Activated CD8-positive, alpha-beta memory T cell treated with anti-CD3 and anti-CD28 coated beads for 36 hours (primary cell): Measurements from ENCODE around the gene GNL1. TPM values are rescaled to one million over a fixed set of nuclear protein-coding genes. Genes with fewer than 3 reads are reported as not detected.

ENCODE experiments used
- CTCF ChIA-PET: fragments of 350-600 bp; sonication (Branson Sonifier 250); formaldehyde crosslinking; loops from one replicate; lab custom pipeline; 2021; ENCODE audit warnings: antibody characterized with exemption; lab: Charles Lee
- POLR2A ChIA-PET: fragments of 350-600 bp; sonication (Branson Sonifier 250); formaldehyde crosslinking; loops from one replicate; lab custom pipeline; 2021; ENCODE audit warnings: antibody characterized with exemption; lab: Charles Lee
- total RNA-seq, 2 experiments: library from RNA; stranded (reverse); gene quantifications; one replicate each; pipeline ENCODE4 v1.2.3, GENCODE V29; 2021

The GNL1 gene
- total RNA-seq, 2 experiments from 2014 or later = 112 to 119 TPM

- CTCF ChIA-PET = no interaction called here
- POLR2A ChIA-PET = no interaction called here
These were observed 15.9 kb upstream of the GNL1 start for GRCh38 chr6:30572148-30572547.

DNA sequence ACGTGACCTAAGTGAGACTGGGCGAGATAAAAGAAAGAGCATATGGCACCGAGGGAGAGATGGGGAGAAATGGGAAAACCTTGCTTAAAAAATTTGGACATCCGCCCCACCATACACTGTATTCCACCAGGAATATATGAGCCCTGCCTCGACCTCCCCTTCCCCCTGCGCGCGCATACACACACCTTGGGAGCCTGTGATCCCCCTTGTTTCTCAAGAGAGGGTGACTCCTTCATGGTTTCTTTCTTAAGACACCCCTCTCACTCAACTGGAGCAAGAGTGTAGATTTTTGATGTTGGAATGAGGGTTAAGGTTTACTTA is 15.4 kb upstream of the GNL1 start:
- ChIA-PET CTCF (interaction anchor here (0.6 to 2.4 kb wide), 7 partner anchors 14 to 827 kb away, joined by 3 to 9 read pairs (median 7); partner anchors contain the start of gene PRR3), POLR2A (interaction anchor here (0.9 to 2.0 kb wide), 6 partner anchors 15 to 151 kb away, joined by 3 to 20 read pairs (median 5); partner anchors contain the start of genes GNL1, MRPS18B and PRR3)

DNA sequence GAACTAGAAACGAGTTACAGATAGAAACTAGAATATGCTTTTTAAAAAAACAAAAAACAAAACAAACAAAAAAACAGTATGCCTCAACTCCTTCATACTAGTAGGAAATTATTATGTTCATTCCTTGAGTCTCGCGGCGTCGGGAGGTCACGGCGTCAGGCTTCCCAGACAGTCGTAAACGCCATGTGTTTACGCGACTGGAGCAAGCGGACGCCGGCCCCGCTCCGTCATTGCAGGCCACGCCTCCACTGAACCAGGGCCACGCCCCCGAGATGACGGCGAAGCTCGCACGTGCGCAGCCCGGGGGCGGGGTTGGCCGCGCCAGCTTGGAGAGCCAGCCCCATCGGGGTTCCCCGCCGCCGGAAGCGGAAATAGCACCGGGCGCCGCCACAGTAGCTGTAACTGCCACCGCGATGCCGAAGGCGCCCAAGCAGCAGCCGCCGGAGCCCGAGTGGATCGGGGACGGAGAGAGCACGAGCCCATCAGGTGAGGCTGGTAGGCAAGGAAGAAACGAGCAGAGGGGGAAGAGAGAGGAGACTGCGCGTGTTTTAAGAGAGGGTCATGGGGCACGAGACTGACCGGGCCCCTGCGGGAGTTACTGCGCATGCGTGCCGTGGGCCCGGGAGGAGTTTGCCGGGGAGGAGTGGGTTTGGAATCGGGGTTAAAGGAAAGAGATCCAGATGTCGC is 14.9 kb upstream of the GNL1 start, which contains the start of gene ABCF1:
Gene ABCF1, plus strand, starts transcription at position 368 of the 687 bp plus-strand sequence. Its CDS starts 46 bp downstream, at position 414.
- ChIA-PET POLR2A (interaction anchor here (0.9 to 2.0 kb wide), 8 partner anchors 12 to 151 kb away, joined by 3 to 20 read pairs (median 4); partner anchors contain the start of genes GNL1, MRPS18B and PRR3), CTCF (interaction anchor here (0.6 to 2.4 kb wide), 9 partner anchors 13 to 828 kb away, joined by 3 to 9 read pairs (median 4); partner anchors contain the start of gene PRR3)

DNA sequence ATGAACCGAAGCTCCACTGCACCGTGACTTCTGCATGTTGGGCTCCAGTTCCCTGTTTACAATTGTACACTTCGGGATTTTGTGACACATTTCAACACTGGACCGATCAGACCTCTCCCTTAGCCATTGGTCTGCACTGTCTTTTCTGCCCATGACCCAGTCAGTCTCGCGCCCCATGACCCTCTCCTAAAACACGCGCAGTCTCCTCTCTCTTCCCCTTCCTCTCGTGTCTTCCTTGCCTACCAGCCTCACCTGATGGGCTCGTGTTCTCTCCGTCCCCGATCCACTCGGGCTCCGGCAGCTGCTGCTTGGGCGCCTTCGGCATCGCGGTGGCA is 14.4 kb upstream of the GNL1 start:
- CTCF ChIA-PET = interaction anchor here (0.6 to 2.4 kb wide), 9 partner anchors 13 to 257 kb away, joined by 3 to 9 read pairs (median 5); partner anchors contain the start of gene PRR3
- POLR2A ChIA-PET = interaction anchor here (0.9 to 2.0 kb wide), 8 partner anchors 12 to 152 kb away, joined by 3 to 20 read pairs (median 4); partner anchors contain the start of genes GNL1, MRPS18B and PRR3

DNA sequence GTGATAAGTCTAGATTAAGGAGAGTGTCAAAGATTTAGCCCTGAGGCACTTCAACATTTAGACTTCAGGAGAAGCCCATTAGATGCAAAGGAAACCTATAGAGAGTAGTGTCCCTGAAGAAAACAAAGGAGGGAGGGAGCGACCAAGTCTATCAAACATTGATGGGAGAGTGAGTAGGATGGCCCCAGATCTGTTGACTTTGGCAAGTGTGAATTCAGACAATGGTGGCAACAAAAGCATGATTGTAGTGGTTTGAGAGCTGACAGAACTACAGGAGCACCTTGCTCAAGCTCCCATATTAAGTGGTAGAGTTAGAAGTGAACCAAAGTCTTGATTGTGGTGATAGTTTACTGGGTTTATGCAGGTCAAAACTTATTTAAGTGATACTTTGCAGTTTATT is 14.0 kb upstream of the GNL1 start:
- POLR2A ChIA-PET = interaction anchor here (0.6 to 2.0 kb wide), 8 partner anchors 11 to 74 kb away, joined by 3 to 20 read pairs (median 4); partner anchors contain the start of genes GNL1, MRPS18B and PRR3
- CTCF ChIA-PET = interaction anchor here (1.0 to 2.4 kb wide), 7 partner anchors 12 to 89 kb away, joined by 3 to 9 read pairs (median 7); partner anchors contain the start of gene PRR3

- ChIA-PET POLR2A (no interaction called here), CTCF (interaction anchor here (0.7 to 1.2 kb wide), 3 partner anchors 12 to 1084 kb away, joined by 3 read pairs; partner anchors contain the start of genes BAG6, GNL1 and PRR3)
These were observed 12.0 kb upstream of the GNL1 start for GRCh38 chr6:30568245-30568644.

GRCh38 chr6:30565772-30566171 is 9.5 kb upstream of the GNL1 start:
- CTCF ChIA-PET = interaction anchor here (1.2 to 2.3 kb wide), 3 partner anchors 21 to 165 kb away, joined by 3 to 6 read pairs (median 3); no protein-coding TSS in a partner anchor
- POLR2A ChIA-PET = interaction anchor here (1.3 kb wide), 1 partner anchor 8 kb away, joined by 4 read pairs; the partner anchor contains the start of gene PRR3

DNA sequence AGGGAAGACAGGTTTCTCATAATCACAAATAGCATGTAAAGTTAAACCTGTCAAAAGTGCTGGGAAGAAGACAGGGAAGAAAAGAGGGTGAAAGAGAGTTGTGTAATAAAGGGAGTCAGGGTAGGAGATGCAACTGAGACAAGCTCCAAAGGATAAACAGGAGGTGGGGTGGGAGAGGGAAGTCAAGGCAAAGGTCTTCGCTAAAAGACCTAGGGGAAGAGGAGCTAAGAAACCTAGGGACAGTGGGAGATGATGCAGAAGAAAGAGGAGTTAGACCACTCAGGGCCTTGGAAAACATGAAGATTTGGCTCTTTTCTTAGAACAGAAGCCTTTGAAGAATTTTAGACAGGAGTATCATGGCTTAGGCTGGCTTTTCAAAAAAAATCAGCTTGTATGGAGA is 7.8 kb upstream of the GNL1 start:
- ChIA-PET CTCF (no interaction called here), POLR2A (no interaction called here)

DNA sequence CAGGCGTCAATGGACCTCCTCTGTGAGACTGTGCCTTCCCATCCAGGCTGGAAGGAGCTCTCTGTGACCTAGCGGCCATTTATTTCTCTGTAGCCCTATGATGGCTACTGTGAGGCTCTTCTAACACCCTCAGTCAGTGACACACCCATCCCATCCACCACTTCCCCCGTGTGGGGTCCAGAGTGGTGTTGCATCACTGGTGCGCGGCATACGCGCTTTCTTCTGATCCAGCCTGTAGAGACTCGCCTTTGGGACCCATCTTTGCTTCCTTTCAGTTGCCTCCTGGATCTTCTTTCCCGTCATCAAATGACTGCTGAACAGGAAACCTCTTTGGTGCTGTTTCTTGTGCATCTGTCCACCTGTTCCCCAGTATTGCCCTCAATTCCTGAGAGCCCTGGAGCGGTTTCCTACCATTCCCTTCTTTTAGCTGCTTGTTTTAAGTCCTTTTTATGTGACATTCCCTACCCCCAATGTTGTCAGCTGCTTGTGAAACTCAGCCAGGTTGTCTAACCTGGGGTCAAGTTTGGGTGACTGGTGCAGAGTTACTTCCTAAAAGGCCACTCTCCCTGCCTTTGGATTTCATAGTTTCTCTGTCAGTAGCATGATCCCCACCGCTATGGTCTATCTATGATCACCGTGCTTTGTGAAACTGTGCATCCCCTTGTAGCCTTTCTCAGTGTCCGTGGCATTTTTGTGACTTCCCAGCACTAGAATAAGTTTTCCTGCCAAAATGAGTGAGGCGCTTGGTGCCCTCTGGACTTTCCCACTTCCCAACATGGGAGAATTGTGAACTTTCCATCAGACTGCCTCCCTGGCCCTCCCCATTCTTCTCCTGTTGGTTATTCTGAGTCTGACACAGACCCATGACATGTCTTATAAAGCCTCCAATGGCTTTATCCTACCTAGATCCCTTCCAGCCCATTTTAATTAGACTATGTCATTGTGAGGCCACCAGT is 6.5 kb upstream of the GNL1 start:
- ChIA-PET POLR2A (no interaction called here), CTCF (interaction anchor here (2.1 kb wide), 1 partner anchor 21 kb away, joined by 6 read pairs; no protein-coding TSS in a partner anchor)

DNA sequence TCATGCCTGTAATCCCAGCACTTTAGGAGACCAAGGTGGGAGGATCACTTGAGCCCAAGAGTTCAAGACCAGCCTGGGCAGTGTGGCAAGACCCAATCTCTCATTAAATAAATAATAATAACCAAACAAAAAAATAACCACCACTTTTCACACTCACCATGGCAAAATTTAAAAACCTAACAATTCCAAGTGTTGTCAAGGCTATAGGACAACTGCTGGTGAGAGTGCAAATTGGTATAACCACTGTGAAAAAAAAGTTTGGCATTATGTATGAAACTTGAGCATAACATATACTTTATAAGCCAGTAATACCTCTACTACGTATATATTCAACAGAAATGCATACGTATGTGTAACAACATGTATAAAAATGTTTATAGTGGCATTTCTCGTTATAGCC is 4.6 kb upstream of the GNL1 start:
- POLR2A ChIA-PET = no interaction called here
- CTCF ChIA-PET = no interaction called here

GRCh38 chr6:30557683-30557981 is 1.3 kb upstream of the GNL1 start:
- ChIA-PET CTCF (interaction anchor here (0.6 to 6.3 kb wide), 7 partner anchors 13 to 124 kb away, joined by 3 to 43 read pairs (median 5); partner anchors contain the start of gene ABCF1), POLR2A (interaction anchor here (0.6 to 3.2 kb wide), 8 partner anchors 8 to 67 kb away, joined by 3 to 20 read pairs (median 5); partner anchors contain the start of gene ABCF1)

DNA sequence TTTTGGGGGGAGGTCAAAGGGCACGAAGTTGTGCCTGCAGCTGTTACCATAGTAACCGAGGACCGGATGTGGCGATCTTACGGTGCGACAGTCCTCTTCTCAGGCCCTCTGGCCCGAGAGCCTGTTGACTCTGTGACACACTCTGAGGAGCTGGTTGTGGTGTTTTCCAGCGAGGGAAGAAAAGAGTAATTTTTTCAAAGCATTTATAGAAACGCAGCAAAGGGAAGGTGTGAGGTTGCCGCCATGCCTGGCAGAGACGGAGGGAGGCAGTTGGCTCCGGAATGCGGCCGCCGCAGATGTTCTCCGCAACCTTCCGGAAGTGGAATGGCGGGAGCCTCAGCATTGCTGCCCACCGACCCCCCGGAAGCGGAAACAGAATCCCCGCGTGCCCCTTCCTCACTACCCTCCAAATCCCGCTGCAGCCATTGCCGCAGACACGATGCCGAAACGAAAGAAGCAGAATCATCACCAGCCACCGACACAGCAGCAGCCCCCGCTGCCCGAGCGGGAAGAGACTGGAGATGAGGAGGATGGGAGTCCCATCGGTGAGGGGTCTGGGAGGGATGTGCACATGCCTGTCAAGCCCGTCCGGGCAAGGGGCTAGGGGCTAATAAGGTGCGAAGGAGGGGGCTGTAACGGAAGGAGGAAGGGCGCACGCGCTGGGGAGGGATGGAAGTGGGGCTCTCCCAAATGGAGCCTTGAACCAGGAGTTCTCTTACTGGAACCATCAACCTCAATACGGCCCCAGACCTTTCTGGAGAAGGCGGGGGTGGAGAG is 805 bp upstream of the GNL1 start, which contains the start of gene PRR3:
Gene PRR3, plus strand, starts transcription at position 390 of the 777 bp plus-strand sequence. Its CDS starts 50 bp downstream, at position 440.
- POLR2A ChIA-PET = interaction anchor here (0.6 to 3.2 kb wide), 9 partner anchors 9 to 179 kb away, joined by 3 to 20 read pairs (median 5); partner anchors contain the start of gene ABCF1
- CTCF ChIA-PET = interaction anchor here (0.6 to 6.3 kb wide), 9 partner anchors 12 to 125 kb away, joined by 3 to 43 read pairs (median 4); partner anchors contain the start of gene ABCF1

DNA sequence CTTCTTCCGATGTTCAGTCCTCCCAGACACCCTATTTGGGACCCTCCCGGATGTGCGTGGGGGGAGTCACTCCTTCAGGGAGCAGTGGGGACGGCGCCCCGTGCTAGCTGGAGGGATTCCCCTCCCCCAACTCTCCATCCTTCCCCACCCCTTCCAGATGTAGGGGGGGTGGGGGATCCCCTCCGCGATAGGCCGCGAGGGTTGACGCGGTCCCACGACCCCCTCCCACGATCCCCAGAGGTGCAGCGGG is 548 bp downstream of the GNL1 start:
- POLR2A ChIA-PET = interaction anchor here (0.6 to 3.2 kb wide), 5 partner anchors 11 to 621 kb away, joined by 3 to 20 read pairs (median 3); partner anchors contain the start of gene ABCF1
- CTCF ChIA-PET = interaction anchor here (1.6 to 6.3 kb wide), 4 partner anchors 11 to 62 kb away, joined by 3 to 43 read pairs (median 11); no protein-coding TSS in a partner anchor

GRCh38 chr6:30554962-30555815 is 1.1 kb downstream of the GNL1 start:
- POLR2A ChIA-PET = interaction anchor here (0.6 to 3.2 kb wide), 5 partner anchors 10 to 621 kb away, joined by 3 to 20 read pairs (median 3); partner anchors contain the start of gene ABCF1
- CTCF ChIA-PET = interaction anchor here (1.0 to 6.3 kb wide), 6 partner anchors 11 to 161 kb away, joined by 3 to 43 read pairs (median 4); no protein-coding TSS in a partner anchor

GRCh38 chr6:30554404-30554803 is 1.9 kb downstream of the GNL1 start:
- POLR2A ChIA-PET = interaction anchor here (0.9 kb wide), 1 partner anchor 10 kb away, joined by 5 read pairs; no protein-coding TSS in a partner anchor

DNA sequence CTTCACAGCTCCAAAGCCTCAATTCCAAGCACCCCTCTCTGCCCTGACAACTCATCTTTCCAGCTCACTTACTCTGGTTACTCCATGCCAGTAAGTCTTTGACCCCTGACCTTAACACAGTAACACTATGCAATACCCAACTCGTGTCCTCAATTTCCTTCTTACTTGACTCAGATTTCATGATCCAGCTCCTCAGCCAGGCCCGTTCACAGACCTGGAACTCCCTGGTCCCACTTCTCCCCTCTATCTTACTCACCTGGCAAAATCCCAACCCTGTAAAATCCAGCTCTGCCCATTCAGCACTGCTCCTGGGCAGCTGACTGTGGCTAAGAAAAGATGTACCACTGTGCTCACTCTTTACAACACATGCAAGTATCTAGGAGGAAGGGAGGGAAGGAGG is 7.9 kb downstream of the GNL1 start:
- POLR2A ChIA-PET = no interaction called here
- CTCF ChIA-PET = interaction anchor here (1.2 to 1.5 kb wide), 3 partner anchors 16 to 67 kb away, joined by 3 to 5 read pairs (median 4); no protein-coding TSS in a partner anchor

More at GRCh38 chr6:30554404-30554803, 1.9 kb downstream of the GNL1 start:
- CTCF ChIA-PET = interaction anchor here (1.0 to 6.3 kb wide), 5 partner anchors 10 to 162 kb away, joined by 4 to 43 read pairs (median 5); no protein-coding TSS in a partner anchor
